Measurements from ENCODE around the gene SFSWAP. TPM values are rescaled to one million over a fixed set of nuclear protein-coding genes. Genes with fewer than 3 reads are reported as not detected.

SFSWAP gene
- total and polyA plus RNA-seq, 10 donors = 19.5 to 74.4 (median 58.8) TPM

DNA sequence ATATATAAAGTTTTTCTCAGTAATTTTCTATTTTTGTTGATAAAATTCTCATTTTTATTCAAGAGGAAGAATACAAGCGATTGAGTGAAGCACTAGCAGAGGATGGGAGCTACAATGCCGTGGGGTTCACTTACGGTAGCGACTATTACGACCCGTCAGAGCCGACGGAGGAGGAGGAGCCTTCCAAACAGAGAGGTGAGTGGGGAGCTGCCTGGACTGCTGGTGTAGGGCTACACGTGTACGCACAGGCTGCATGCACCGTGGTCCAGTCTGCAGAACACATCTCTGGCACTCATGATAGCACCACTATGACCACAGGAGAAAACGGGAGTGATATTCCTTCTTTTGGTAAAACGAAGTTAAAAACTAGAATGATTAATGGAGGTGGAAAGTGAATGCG is 3.9 kb downstream of the SFSWAP start:
- DNase-seq = no peak
- no peak overlapping the region for H3K4me3 ChIP-seq
- H3K36me3 ChIP-seq = peaks cover 4 to 67% (median 61%) of the 10 kb centered on the region in 6 donors
- no peaks in the 10 kb centered on the region for H3K9me3 ChIP-seq
- no peak overlapping the region for H3K27ac ChIP-seq
- TF ChIP-seq POLR2A (IDR thresholded peaks at IDR 0.05) (no peak), POLR2AphosphoS5 (IDR thresholded peaks at IDR 0.05) (no peak)
- TF ChIP-seq, protein P1, sequence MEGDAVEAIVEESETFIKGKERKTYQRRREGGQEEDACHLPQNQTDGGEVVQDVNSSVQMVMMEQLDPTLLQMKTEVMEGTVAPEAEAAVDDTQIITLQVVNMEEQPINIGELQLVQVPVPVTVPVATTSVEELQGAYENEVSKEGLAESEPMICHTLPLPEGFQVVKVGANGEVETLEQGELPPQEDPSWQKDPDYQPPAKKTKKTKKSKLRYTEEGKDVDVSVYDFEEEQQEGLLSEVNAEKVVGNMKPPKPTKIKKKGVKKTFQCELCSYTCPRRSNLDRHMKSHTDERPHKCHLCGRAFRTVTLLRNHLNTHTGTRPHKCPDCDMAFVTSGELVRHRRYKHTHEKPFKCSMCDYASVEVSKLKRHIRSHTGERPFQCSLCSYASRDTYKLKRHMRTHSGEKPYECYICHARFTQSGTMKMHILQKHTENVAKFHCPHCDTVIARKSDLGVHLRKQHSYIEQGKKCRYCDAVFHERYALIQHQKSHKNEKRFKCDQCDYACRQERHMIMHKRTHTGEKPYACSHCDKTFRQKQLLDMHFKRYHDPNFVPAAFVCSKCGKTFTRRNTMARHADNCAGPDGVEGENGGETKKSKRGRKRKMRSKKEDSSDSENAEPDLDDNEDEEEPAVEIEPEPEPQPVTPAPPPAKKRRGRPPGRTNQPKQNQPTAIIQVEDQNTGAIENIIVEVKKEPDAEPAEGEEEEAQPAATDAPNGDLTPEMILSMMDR (IDR thresholded peaks at IDR 0.05 in 8 of 11, conservative IDR thresholded peaks at IDR 0.05 in 3 of 11) = no peak
- intact Hi-C loops (cut with DNase I; ENCODE audit: low total_unique reads) = no loop called here
- no peaks in the 10 kb centered on the region for H3K27me3 ChIP-seq (replicated peaks in 1 of 7)
- WGBS, 5 donors = 93 to 97% (median 96%) methylated on average over 14 of the region's 14 CpGs
- H3K4me1 ChIP-seq = peaks cover 20 to 36% (median 28%) of the 10 kb centered on the region in 6 donors

- Histone ChIP-seq H3K36me3 (peaks cover 6 to 82% (median 76%) of the 10 kb centered on the region in 6 donors), H3K4me3 (no peak overlapping the region), H3K27ac (no peak overlapping the region), H3K27me3 (replicated peaks in 1 of 7) (no peaks in the 10 kb centered on the region), H3K9me3 (no peaks in the 10 kb centered on the region), H3K4me1 (peaks cover 14 to 29% (median 21%) of the 10 kb centered on the region in 6 donors)
- no peak for DNase-seq
- intact Hi-C loops (cut with DNase I; ENCODE audit: low total_unique reads) = no loop called here
- TF ChIP-seq, protein P1 (IDR thresholded peaks at IDR 0.05 in 8 of 11, conservative IDR thresholded peaks at IDR 0.05 in 3 of 11) = no peak
- no peak for TF ChIP-seq POLR2AphosphoS5 (IDR thresholded peaks at IDR 0.05)
- no peak for TF ChIP-seq POLR2A (IDR thresholded peaks at IDR 0.05)
- 89 to 95% (median 93%) methylated on average over 3 of the region's 3 CpGs for WGBS, 5 donors
Measured at GRCh38 chr12:131716282-131716681, 5.4 kb downstream of the SFSWAP start.

- no peak for TF ChIP-seq POLR2AphosphoS5 (IDR thresholded peaks at IDR 0.05)
- TF ChIP-seq, protein P1 (IDR thresholded peaks at IDR 0.05 in 8 of 11, conservative IDR thresholded peaks at IDR 0.05 in 3 of 11) = no peak
- TF ChIP-seq POLR2A (IDR thresholded peaks at IDR 0.05) = no peak
- Histone ChIP-seq H3K36me3 (peaks cover 6 to 100% (median 90%) of the 10 kb centered on the region in 6 donors), H3K4me1 (peaks cover 0 to 22% (median 0%) of the 10 kb centered on the region in 6 donors), H3K27me3 (replicated peaks in 1 of 7) (no peaks in the 10 kb centered on the region), H3K9me3 (no peaks in the 10 kb centered on the region), H3K4me3 (no peak overlapping the region), H3K27ac (no peak overlapping the region)
- WGBS, 5 donors = 92 to 96% (median 94%) methylated on average over 8 of the region's 8 CpGs
- no peak for DNase-seq
- intact Hi-C loops (cut with DNase I; ENCODE audit: low total_unique reads) = no loop called here
Measured at GRCh38 chr12:131720241-131720640, 9.4 kb downstream of the SFSWAP start.

DNA sequence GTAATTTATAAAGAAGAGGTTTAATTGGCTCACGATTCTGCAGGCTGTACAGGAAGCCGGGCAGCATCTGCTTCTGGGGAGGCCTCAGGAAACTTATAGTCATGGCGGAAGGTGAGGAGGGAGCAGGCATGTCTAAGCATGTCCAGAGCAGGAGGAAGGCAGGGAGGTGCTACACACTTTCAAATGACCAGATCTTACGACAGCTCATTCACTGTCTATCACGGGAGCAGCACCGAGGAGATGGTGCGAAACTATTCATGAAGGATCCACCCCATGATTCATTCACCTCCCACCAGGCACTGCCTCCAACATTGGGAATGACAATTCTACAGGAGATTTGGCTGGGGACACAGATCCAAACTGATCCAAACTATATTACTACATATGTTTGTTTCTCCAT is 10.0 kb downstream of the SFSWAP start:
- Histone ChIP-seq H3K9me3 (no peaks in the 10 kb centered on the region), H3K27me3 (replicated peaks in 1 of 7) (no peaks in the 10 kb centered on the region), H3K36me3 (peaks cover 6 to 100% (median 90%) of the 10 kb centered on the region in 6 donors), H3K4me3 (no peak overlapping the region), H3K4me1 (peaks cover 0 to 22% (median 0%) of the 10 kb centered on the region in 6 donors), H3K27ac (no peak overlapping the region)
- TF ChIP-seq POLR2AphosphoS5 (IDR thresholded peaks at IDR 0.05) (no peak), POLR2A (IDR thresholded peaks at IDR 0.05) (no peak)
- TF ChIP-seq, protein P1 (IDR thresholded peaks at IDR 0.05 in 8 of 11, conservative IDR thresholded peaks at IDR 0.05 in 3 of 11) = no peak
- 88 to 95% (median 92%) methylated on average over 7 of the region's 7 CpGs for WGBS, 5 donors
- intact Hi-C loops (cut with DNase I; ENCODE audit: low total_unique reads) = no loop called here
- no peak for DNase-seq

Measured in spleen (tissue), 11 donors.